ENCODE results near the gene CHST9. TPM values are rescaled to one million over a fixed set of nuclear protein-coding genes. Genes with fewer than 3 reads are reported as not detected.
"Not testable (repeated sequence)": the region's sequence is repeated elsewhere in the genome, so short reads cannot be mapped to it uniquely, and the experiment has no call there.

Gene CHST9
- total RNA-seq, 2 experiments from 2014 or later, result not detected

DNA sequence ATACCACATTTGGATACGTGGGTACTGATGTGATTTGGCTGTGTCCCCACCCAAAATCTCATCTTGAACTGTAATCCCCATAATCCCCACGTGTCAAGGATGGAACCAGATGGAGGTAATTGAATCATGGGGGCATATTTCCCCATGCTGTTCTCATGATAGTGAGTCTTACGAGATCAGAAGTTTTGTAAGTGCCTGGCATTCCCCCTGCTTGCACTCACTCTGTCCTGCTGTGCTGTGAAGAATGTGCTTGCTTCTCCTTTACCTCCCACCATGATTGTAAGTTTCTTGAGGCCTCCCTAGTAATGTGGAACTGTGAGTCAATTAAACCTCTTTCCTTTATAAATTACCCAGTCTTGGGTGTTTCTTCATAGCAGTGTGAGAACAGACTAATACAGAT, 70.3 kb downstream of the CHST9 start:
- Mint-ChIP-seq H3K9me3 (peaks cover 14% of the 10 kb centered on the region), H3K4me3 (no peak overlapping the region), H3K36me3 (no peaks in the 10 kb centered on the region), H3K4me1 (ENCODE audit: low read depth) (no peaks in the 10 kb centered on the region), H3K27ac (no peak overlapping the region), H3K27me3 (no peaks in the 10 kb centered on the region)
- ChIA-PET POLR2A (no interaction called here), CTCF (no interaction called here)
- intact Hi-C loops (cut with micrococcal nuclease), result no loop called here
- DNase-seq, result no peak

GRCh38 chr18:27113358-27113757, 71.8 kb downstream of the CHST9 start:
- Mint-ChIP-seq H3K9me3 (peaks cover 17% of the 10 kb centered on the region), H3K4me3 (no peak overlapping the region), H3K36me3 (no peaks in the 10 kb centered on the region), H3K4me1 (ENCODE audit: low read depth) (no peaks in the 10 kb centered on the region), H3K27ac (no peak overlapping the region), H3K27me3 (no peaks in the 10 kb centered on the region)
- POLR2A ChIA-PET, result no interaction called here
- CTCF ChIA-PET, result no interaction called here
- no peak for DNase-seq
- intact Hi-C loops (cut with micrococcal nuclease), result no loop called here

DNA sequence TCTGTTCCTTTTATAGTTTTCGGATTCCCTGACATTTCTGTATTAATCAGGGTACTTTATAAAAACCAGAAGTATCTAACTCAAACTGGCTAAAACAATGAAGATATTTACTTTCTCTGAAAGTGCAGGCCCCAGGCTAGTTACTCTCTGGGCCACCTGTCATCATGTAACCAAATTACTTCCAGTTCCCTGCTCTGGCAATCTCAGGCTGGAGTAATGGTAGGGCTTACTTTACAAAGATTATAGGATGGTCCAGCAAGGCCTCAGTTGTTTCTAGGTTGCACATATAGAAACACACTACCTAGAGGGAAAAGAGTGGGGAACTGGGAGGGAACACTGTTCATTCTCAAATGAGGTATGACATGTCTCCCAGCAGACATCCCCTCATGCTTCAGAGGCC, 74.8 kb downstream of the CHST9 start:
- Mint-ChIP-seq H3K36me3 (no peaks in the 10 kb centered on the region), H3K27me3 (no peaks in the 10 kb centered on the region), H3K9me3 (peaks cover 21% of the 10 kb centered on the region), H3K4me3 (no peak overlapping the region), H3K27ac (no peak overlapping the region), H3K4me1 (ENCODE audit: low read depth) (no peaks in the 10 kb centered on the region)
- CTCF ChIA-PET, result no interaction called here
- intact Hi-C loops (cut with micrococcal nuclease), result no loop called here
- POLR2A ChIA-PET, result no interaction called here
- no peak for DNase-seq

- intact Hi-C loops (cut with micrococcal nuclease), result no loop called here
- no peaks in the 10 kb centered on the region for H3K27me3 Mint-ChIP-seq
- no peaks in the 10 kb centered on the region for H3K36me3 Mint-ChIP-seq
- ChIA-PET CTCF (no interaction called here), POLR2A (no interaction called here)
- DNase-seq, result no peak
- no peaks in the 10 kb centered on the region for H3K4me1 Mint-ChIP-seq (ENCODE audit: low read depth)
- H3K27ac Mint-ChIP-seq, result no peak overlapping the region
- H3K4me3 Mint-ChIP-seq, result no peak overlapping the region
- peaks cover 17% of the 10 kb centered on the region for H3K9me3 Mint-ChIP-seq
These were observed 75.7 kb downstream of the CHST9 start for GRCh38 chr18:27109451-27109850.

DNA sequence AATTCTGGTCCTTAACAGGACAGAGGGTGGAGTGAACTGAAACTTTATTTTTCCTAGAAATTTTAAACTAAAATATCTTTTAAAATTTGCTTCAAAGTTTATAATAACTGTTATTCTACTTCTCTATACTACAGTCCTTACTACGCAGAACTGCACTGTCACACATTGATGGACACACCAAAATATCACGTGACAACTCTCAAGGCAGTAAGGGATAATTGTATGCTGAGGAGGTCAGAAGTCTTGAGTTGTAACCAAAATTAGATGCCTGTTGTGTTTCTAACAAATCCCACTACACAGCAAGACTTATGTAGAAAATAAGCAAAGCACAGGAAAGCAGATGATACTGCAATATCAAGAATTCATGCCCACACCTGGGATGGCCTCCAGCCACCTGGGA, 76.3 kb downstream of the CHST9 start:
- Mint-ChIP-seq H3K4me3 (no peak overlapping the region), H3K4me1 (ENCODE audit: low read depth) (no peaks in the 10 kb centered on the region), H3K27ac (no peak overlapping the region), H3K27me3 (no peaks in the 10 kb centered on the region), H3K36me3 (no peaks in the 10 kb centered on the region), H3K9me3 (peaks cover 17% of the 10 kb centered on the region)
- ChIA-PET POLR2A (no interaction called here), CTCF (no interaction called here)
- DNase-seq, result no peak
- intact Hi-C loops (cut with micrococcal nuclease), result no loop called here

DNA sequence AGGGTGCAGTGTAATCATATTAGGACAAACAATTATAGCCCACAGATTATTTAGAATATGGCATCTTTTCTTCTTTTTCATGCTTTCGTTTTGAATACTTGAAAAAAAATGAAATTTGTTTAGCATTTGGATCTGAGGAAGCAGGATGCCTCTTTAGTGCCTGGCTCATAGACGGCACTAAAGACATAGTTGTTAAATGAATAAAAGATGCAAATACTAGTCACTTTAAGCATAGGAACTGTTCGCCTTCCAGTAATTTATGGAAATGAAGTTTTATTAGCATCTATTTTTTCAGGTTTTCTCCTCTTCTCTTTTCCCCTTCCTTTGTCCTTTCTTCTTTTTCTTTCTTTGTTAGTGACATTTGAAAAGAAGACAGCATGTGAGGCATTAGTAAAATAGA, 80.4 kb downstream of the CHST9 start:
- CTCF ChIA-PET, result no interaction called here
- Mint-ChIP-seq H3K27me3 (no peaks in the 10 kb centered on the region), H3K36me3 (no peaks in the 10 kb centered on the region), H3K27ac (no peak overlapping the region), H3K4me3 (no peak overlapping the region), H3K9me3 (peaks cover 12% of the 10 kb centered on the region), H3K4me1 (ENCODE audit: low read depth) (no peaks in the 10 kb centered on the region)
- no peak for DNase-seq
- intact Hi-C loops (cut with micrococcal nuclease), result no loop called here
- POLR2A ChIA-PET, result no interaction called here

GRCh38 chr18:27094621-27095020, 90.5 kb downstream of the CHST9 start:
- Mint-ChIP-seq H3K4me3 (no peak overlapping the region), H3K27ac (no peak overlapping the region), H3K9me3 (peaks cover 28% of the 10 kb centered on the region), H3K27me3 (no peaks in the 10 kb centered on the region), H3K36me3 (no peaks in the 10 kb centered on the region), H3K4me1 (ENCODE audit: low read depth) (no peaks in the 10 kb centered on the region)
- intact Hi-C loops (cut with micrococcal nuclease), result no loop called here
- no peak for DNase-seq
- ChIA-PET POLR2A (no interaction called here), CTCF (no interaction called here)

GRCh38 chr18:27093290-27093689, 91.8 kb downstream of the CHST9 start:
- H3K9me3 Mint-ChIP-seq, result peaks cover 19% of the 10 kb centered on the region
- H3K4me3 Mint-ChIP-seq; POLR2A ChIA-PET; CTCF ChIA-PET; H3K27me3 Mint-ChIP-seq; H3K27ac Mint-ChIP-seq; intact Hi-C loops (cut with micrococcal nuclease); H3K36me3 Mint-ChIP-seq; H3K4me1 Mint-ChIP-seq (ENCODE audit: low read depth); DNase-seq: not testable (repeated sequence)

- no peak overlapping the region for H3K4me3 Mint-ChIP-seq
- H3K27ac Mint-ChIP-seq, result no peak overlapping the region
- ChIA-PET POLR2A (no interaction called here), CTCF (no interaction called here)
- no peak for DNase-seq
- intact Hi-C loops (cut with micrococcal nuclease), result no loop called here
- no peaks in the 10 kb centered on the region for H3K36me3 Mint-ChIP-seq
- H3K27me3 Mint-ChIP-seq, result no peaks in the 10 kb centered on the region
- peaks cover 3% of the 10 kb centered on the region for H3K9me3 Mint-ChIP-seq
- no peaks in the 10 kb centered on the region for H3K4me1 Mint-ChIP-seq (ENCODE audit: low read depth)
These were observed 103.4 kb downstream of the CHST9 start for GRCh38 chr18:27081701-27082100.

- no peak overlapping the region for H3K27ac Mint-ChIP-seq
- intact Hi-C loops (cut with micrococcal nuclease), result no loop called here
- no peak for DNase-seq
These were observed 109.3 kb downstream of the CHST9 start for GRCh38 chr18:27075828-27076227.

GRCh38 chr18:27073404-27073830, 111.7 kb downstream of the CHST9 start:
- Mint-ChIP-seq H3K36me3 (no peaks in the 10 kb centered on the region), H3K9me3 (peaks cover 5% of the 10 kb centered on the region), H3K4me3 (no peak overlapping the region), H3K27ac (no peak overlapping the region), H3K27me3 (no peaks in the 10 kb centered on the region), H3K4me1 (ENCODE audit: low read depth) (no peaks in the 10 kb centered on the region)
- ChIA-PET CTCF (interaction anchor here (0.6 kb wide), 1 partner anchor 15 kb away, joined by 3 read pairs; no protein-coding TSS in a partner anchor), POLR2A (no interaction called here)
- intact Hi-C loops (cut with micrococcal nuclease), result no loop called here
- DNase-seq, result no peak

More at GRCh38 chr18:27075828-27076227, 109.3 kb downstream of the CHST9 start:
- no peak overlapping the region for H3K4me3 Mint-ChIP-seq
- CTCF ChIA-PET, result no interaction called here
- POLR2A ChIA-PET, result no interaction called here
- no peaks in the 10 kb centered on the region for H3K4me1 Mint-ChIP-seq (ENCODE audit: low read depth)
- H3K36me3 Mint-ChIP-seq, result no peaks in the 10 kb centered on the region
- H3K27me3 Mint-ChIP-seq, result no peaks in the 10 kb centered on the region
- peaks cover 2% of the 10 kb centered on the region for H3K9me3 Mint-ChIP-seq

DNA sequence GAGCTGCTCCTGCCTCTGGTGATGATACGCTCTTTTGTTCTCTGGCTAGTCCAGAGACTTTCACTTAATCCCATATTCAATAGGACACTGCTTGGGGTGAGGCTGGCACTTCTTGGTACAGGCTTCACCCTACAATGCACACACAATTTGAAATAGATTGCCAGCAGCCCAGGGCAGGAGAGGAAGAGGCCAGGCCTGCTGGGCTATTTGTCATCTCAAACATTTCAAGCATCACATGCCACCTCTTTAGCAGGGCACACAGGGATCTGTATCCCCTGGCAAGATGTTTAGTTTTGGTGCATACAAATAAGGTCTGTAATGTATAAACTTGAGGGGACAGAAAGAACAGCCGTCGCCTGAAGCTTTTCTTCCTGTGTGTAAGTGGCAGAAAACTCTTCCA, 120.4 kb downstream of the CHST9 start:
- Mint-ChIP-seq H3K27ac (no peak overlapping the region), H3K27me3 (no peaks in the 10 kb centered on the region), H3K36me3 (no peaks in the 10 kb centered on the region), H3K4me1 (ENCODE audit: low read depth) (no peaks in the 10 kb centered on the region), H3K4me3 (no peak overlapping the region), H3K9me3 (peaks cover 10% of the 10 kb centered on the region)
- intact Hi-C loops (cut with micrococcal nuclease), result no loop called here
- ChIA-PET CTCF (no interaction called here), POLR2A (no interaction called here)
- DNase-seq, result no peak

DNA sequence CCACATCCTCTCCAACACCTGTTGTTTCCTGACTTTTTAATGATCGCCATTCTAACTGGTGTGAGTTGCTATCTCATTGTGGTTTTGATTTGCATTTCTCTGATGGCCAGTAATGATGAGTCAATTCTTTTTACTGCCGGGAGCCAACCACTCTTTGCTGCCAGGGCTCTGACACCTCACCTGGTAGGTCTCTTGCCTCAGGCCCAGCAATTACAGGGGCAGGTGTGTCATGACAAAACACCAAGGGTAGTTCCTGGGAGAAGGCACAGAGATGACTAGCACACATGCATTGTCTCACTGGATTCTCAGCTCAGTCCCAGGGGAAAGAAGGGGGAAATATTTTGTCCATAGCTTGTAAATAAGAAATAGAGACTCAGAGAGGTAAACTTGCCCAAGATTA, 122.3 kb downstream of the CHST9 start:
- CTCF ChIA-PET, result no interaction called here

More for the DNA sequence above, 122.3 kb downstream of the CHST9 start:
- H3K9me3 Mint-ChIP-seq, result peaks cover 8% of the 10 kb centered on the region
- POLR2A ChIA-PET, result no interaction called here
- intact Hi-C loops (cut with micrococcal nuclease), result no loop called here
- no peaks in the 10 kb centered on the region for H3K4me1 Mint-ChIP-seq (ENCODE audit: low read depth)
- no peak for DNase-seq
- H3K27me3 Mint-ChIP-seq, result no peaks in the 10 kb centered on the region
- no peaks in the 10 kb centered on the region for H3K36me3 Mint-ChIP-seq
- no peak overlapping the region for H3K4me3 Mint-ChIP-seq
- H3K27ac Mint-ChIP-seq, result no peak overlapping the region
